Endodermal cell (in vitro differentiated cells): Measurements from ENCODE around the gene ZBTB17. TPM values are rescaled to one million over a fixed set of nuclear protein-coding genes. Genes with fewer than 3 reads are reported as not detected.

Source experiments
- DNase-seq: peaks from one replicate; pipeline ENCODE4 v3.0.0-alpha.2; 2017
- H3K27ac ChIP-seq: 2 replicates; pipeline ENCODE4 v1.5.1; 2013; ENCODE audit warnings: mild to moderate bottlenecking, low read depth, low read length, moderate library complexity
- H3K27me3 ChIP-seq: 2 replicates; pipeline ENCODE4 v1.6.1; 2013; ENCODE audit warnings: mild to moderate bottlenecking, low read length, moderate library complexity; ENCODE audit not compliant: insufficient read depth, control insufficient read depth, poor library complexity, severe bottlenecking
- H3K36me3 ChIP-seq: 2 replicates; pipeline ENCODE4 v1.7.0; 2013; ENCODE audit warnings: mild to moderate bottlenecking, low read length, moderate library complexity; ENCODE audit not compliant: control insufficient read depth, insufficient read depth
- H3K4me1 ChIP-seq: one replicate; pipeline ENCODE4 v1.7.0; 2013; ENCODE audit warnings: low read length; ENCODE audit not compliant: control insufficient read depth, insufficient read depth
- H3K4me3 ChIP-seq: 2 replicates; pipeline ENCODE4 v1.5.1; 2013; ENCODE audit warnings: mild to moderate bottlenecking, low read length, moderate library complexity
- H3K9ac ChIP-seq: 2 replicates; pipeline ENCODE4 v1.6.1; 2013; ENCODE audit warnings: mild to moderate bottlenecking, low read length, moderate library complexity; ENCODE audit not compliant: poor library complexity, severe bottlenecking; ENCODE audit errors: extremely low read depth
- H3K9me3 ChIP-seq: 2 replicates; pipeline ENCODE4 v1.6.1; 2013; ENCODE audit warnings: mild to moderate bottlenecking, low read length, moderate library complexity; ENCODE audit not compliant: control insufficient read depth
- H3K27ac Mint-ChIP-seq: 2 replicates; pipeline ENCODE4 v1.8.0; 2020; ENCODE audit warnings: mixed read lengths
- H3K27me3 Mint-ChIP-seq: 2 replicates; pipeline ENCODE4 v1.8.0; 2021; ENCODE audit warnings: mild to moderate bottlenecking, mixed read lengths; ENCODE audit not compliant: insufficient read depth
- H3K36me3 Mint-ChIP-seq: 2 replicates; pipeline ENCODE4 v1.8.0; 2020; ENCODE audit warnings: low read depth, mixed read lengths
- H3K4me1 Mint-ChIP-seq: 2 replicates; pipeline ENCODE4 v1.8.0; 2020; ENCODE audit warnings: mixed read lengths
- H3K4me3 Mint-ChIP-seq: 2 replicates; pipeline ENCODE4 v1.8.0; 2020; ENCODE audit warnings: mild to moderate bottlenecking, moderate library complexity, mixed read lengths
- H3K9me3 Mint-ChIP-seq: 2 replicates; pipeline ENCODE4 v1.8.0; 2020; ENCODE audit warnings: mild to moderate bottlenecking, mixed read lengths
- CTCF ChIP-seq: fragments of 200-600 bp; sonication (generic); conservative IDR thresholded peaks from 2 replicates; pipeline ENCODE4 v1.5.0; 2021; ENCODE audit warnings: antibody characterized with exemption, mild to moderate bottlenecking
- WGBS, 2 experiments: methylation state at CpG; one replicate each; pipeline versions ENCODE4 v1.1.5 to v1.1.7; 2013; ENCODE audit warnings: missing lambda C conversion rate in 2 of 2, mixed read lengths in 1 of 2; ENCODE audit not compliant: insufficient coverage in 1 of 2, insufficient read length in 1 of 2; 5-methylcytosine and 5-hydroxymethylcytosine counted together
- total RNA-seq, 2 donors: library from RNA; stranded (reverse); fragmentation: NEBNext Ultra II Directional in 1 of 2; extraction: Animal tissue kit (Norgen Biotek cat#: 25700) in 1 of 2; gene quantifications; 2 replicates in 1 of 2; 3 replicates in 1 of 2; pipeline ENCODE4 v1.2.1, GENCODE V29; 2021

The ZBTB17 gene
- total RNA-seq, 2 donors from 2014 or later: 28.0 to 31.7 TPM

DNA sequence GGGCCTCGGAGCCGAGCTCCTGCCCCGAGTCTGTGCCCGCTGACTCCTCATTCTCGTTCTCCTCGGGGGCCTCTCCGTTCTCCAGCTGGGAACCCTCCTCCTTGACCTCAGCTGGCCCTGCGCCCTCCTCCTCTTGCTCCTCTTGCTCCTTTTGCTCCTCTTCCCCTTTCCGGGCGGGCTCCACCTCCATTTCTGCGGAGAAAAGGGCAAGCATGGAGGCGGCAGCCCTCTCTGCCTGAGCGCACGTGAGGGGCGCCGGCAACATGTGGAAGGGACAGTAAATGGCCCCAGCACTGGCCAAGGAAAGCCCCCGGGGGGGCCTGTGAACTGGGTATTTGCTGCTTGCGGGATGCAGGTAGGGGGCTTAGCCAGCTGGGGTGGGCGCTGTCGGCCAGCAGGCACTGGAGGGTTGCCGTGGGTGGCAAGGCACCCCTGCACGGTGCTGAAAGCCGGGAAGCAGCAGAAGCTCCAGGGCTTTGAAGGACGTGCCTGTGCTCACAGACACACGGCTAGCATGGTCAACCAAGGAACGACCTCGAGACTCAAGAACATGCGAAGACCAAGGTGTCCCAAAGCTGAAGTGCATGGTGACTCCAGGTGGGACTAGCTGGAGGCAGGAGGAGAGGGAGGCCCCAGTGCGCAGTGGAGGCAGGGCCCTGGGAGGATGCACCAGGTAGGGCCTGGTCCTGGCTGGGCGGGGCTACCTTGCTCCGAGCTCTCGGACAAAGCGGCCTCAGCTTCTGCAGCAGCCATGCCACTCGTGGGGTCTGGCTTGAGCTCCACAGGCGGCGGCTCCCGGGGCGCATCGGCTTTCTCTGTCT is 30.7 kb downstream of the ZBTB17 start:
- Histone ChIP-seq H3K36me3 (peaks cover 34% of the 10 kb centered on the region), H3K27me3 (no peaks in the 10 kb centered on the region), H3K4me3 (no peak overlapping the region), H3K9me3 (no peaks in the 10 kb centered on the region), H3K27ac (no peak overlapping the region), H3K4me1 (peaks cover 7% of the 10 kb centered on the region), H3K9ac (no peak overlapping the region)
- Mint-ChIP-seq H3K27me3 (no peaks in the 10 kb centered on the region), H3K4me3 (no peak overlapping the region), H3K27ac (no peak overlapping the region), H3K36me3 (peaks cover 43% of the 10 kb centered on the region), H3K4me1 (peaks cover 17% of the 10 kb centered on the region), H3K9me3 (no peaks in the 10 kb centered on the region)
- 94 to 100% methylated on average over 26 to 39 of the region's 39 CpGs for WGBS, 2 experiments
- no peak for TF ChIP-seq CTCF
- peak; percentile 44 for DNase-seq

GRCh38 chr1:15944308-15945010 is 31.4 kb downstream of the ZBTB17 start:
- Mint-ChIP-seq H3K9me3 (no peaks in the 10 kb centered on the region), H3K36me3 (peaks cover 50% of the 10 kb centered on the region), H3K4me1 (peaks cover 9% of the 10 kb centered on the region), H3K27ac (no peak overlapping the region), H3K4me3 (no peak overlapping the region), H3K27me3 (no peaks in the 10 kb centered on the region)
- Histone ChIP-seq H3K9ac (no peak overlapping the region), H3K4me3 (no peak overlapping the region), H3K36me3 (peaks cover 42% of the 10 kb centered on the region), H3K27me3 (no peaks in the 10 kb centered on the region), H3K9me3 (no peaks in the 10 kb centered on the region), H3K4me1 (peaks cover 3% of the 10 kb centered on the region), H3K27ac (no peak overlapping the region)
- DNase-seq: peak; percentile 65
- no peak for TF ChIP-seq CTCF
- WGBS, 2 experiments: 93 to 95% methylated on average over 41 to 55 of the region's 55 CpGs

GRCh38 chr1:15943992-15944307 is 32.0 kb downstream of the ZBTB17 start:
- no peaks in the 10 kb centered on the region for H3K9me3 ChIP-seq
- Mint-ChIP-seq H3K27ac (no peak overlapping the region), H3K4me1 (peaks cover 8% of the 10 kb centered on the region), H3K9me3 (no peaks in the 10 kb centered on the region), H3K36me3 (peaks cover 55% of the 10 kb centered on the region), H3K27me3 (no peaks in the 10 kb centered on the region), H3K4me3 (no peak overlapping the region)
- no peak overlapping the region for H3K27ac ChIP-seq
- H3K36me3 ChIP-seq: peaks cover 47% of the 10 kb centered on the region
- WGBS, 2 experiments: 94 to 96% methylated on average over 18 to 22 of the region's 22 CpGs
- H3K4me1 ChIP-seq: no peaks in the 10 kb centered on the region
- no peak for TF ChIP-seq CTCF
- H3K27me3 ChIP-seq: no peaks in the 10 kb centered on the region
- no peak for DNase-seq
- no peak overlapping the region for H3K4me3 ChIP-seq
- H3K9ac ChIP-seq: no peak overlapping the region
